ENCODE results near the gene BTBD10. TPM values are rescaled to one million over a fixed set of nuclear protein-coding genes. Genes with fewer than 3 reads are reported as not detected.

BTBD10 gene
- total and polyA plus RNA-seq, 2 donors from 2014 or later: 12.9 to 27.9 TPM

- H3K27me3 ChIP-seq (ENCODE audit: control insufficient read depth, insufficient read depth, low read length): no peaks in the 10 kb centered on the region
- no peak overlapping the region for H3K4me3 ChIP-seq (ENCODE audit: low read length in 3 of 3)
- H3K9ac ChIP-seq (ENCODE audit: low read length in 3 of 3): no peak overlapping the region
- FAIRE-seq (no peak), DNase-seq (no peak)
- peaks cover 0 to 7% (median 0%) of the 10 kb centered on the region in 3 donors for H3K36me3 ChIP-seq (ENCODE audit: control insufficient read depth in 2 of 3, insufficient read depth in 3 of 3, low read length in 3 of 3)
- no peak overlapping the region for H3K27ac ChIP-seq (ENCODE audit: low read depth in 2 of 2, low read length in 2 of 2)
- H3K9me3 ChIP-seq (ENCODE audit: control insufficient read depth in 2 of 3, insufficient read depth in 1 of 3, low read length in 3 of 3): no peaks in the 10 kb centered on the region
- intact Hi-C loops (cut with DNase I): no loop called here
- no peak for TF ChIP-seq CTCF (IDR thresholded peaks at IDR 0.05; ENCODE audit: borderline replicate concordance, extremely low read depth, insufficient read depth)
- no peaks in the 10 kb centered on the region for H3K4me1 ChIP-seq (ENCODE audit: control insufficient read depth in 2 of 3, insufficient read depth in 2 of 3, low read depth in 1 of 3, low read length in 3 of 3)
Measured at GRCh38 chr11:13349046-13349445, 114.0 kb downstream of the BTBD10 start.

- no peak overlapping the region for H3K27ac ChIP-seq (ENCODE audit: low read depth in 2 of 2, low read length in 2 of 2)
- no peak for TF ChIP-seq CTCF (IDR thresholded peaks at IDR 0.05; ENCODE audit: borderline replicate concordance, extremely low read depth, insufficient read depth)
- H3K36me3 ChIP-seq (ENCODE audit: control insufficient read depth in 2 of 3, insufficient read depth in 3 of 3, low read length in 3 of 3): peaks cover 0 to 7% (median 0%) of the 10 kb centered on the region in 3 donors
- no peak overlapping the region for H3K9ac ChIP-seq (ENCODE audit: low read length in 3 of 3)
- no peaks in the 10 kb centered on the region for H3K4me1 ChIP-seq (ENCODE audit: control insufficient read depth in 2 of 3, insufficient read depth in 2 of 3, low read depth in 1 of 3, low read length in 3 of 3)
- FAIRE-seq: no peak
- intact Hi-C loops (cut with DNase I): no loop called here
- H3K9me3 ChIP-seq (ENCODE audit: control insufficient read depth in 2 of 3, insufficient read depth in 1 of 3, low read length in 3 of 3): no peaks in the 10 kb centered on the region
- H3K27me3 ChIP-seq (ENCODE audit: control insufficient read depth, insufficient read depth, low read length): no peaks in the 10 kb centered on the region
- no peak overlapping the region for H3K4me3 ChIP-seq (ENCODE audit: low read length in 3 of 3)
- DNase-seq: no peak
Measured at GRCh38 chr11:13348305-13348704, 114.7 kb downstream of the BTBD10 start.

DNA sequence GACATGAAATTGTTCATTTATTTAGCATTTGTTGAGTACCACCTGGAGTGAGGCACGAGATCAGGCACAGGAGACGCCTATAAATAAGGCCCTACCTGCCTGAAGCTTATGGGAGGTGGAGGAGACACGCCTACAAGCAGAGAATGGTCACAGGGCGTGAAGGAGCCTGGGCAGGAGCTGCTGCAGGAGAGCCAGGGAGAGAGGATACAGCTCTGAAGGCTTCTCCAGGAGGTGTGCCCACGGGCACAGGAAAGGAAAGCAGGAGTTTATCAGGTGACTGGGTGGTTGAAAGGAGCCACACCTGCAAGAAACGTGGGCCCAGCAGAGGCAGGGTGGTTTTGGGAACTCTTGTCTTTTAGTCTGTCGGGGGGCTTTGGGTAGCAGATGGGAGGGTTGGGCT lies 115.1 kb downstream of the BTBD10 start:
- H3K9me3 ChIP-seq (ENCODE audit: control insufficient read depth in 2 of 3, insufficient read depth in 1 of 3, low read length in 3 of 3): no peaks in the 10 kb centered on the region
- peak in 1 of 5 donors; percentile 27 for DNase-seq
- H3K27me3 ChIP-seq (ENCODE audit: control insufficient read depth, insufficient read depth, low read length): no peaks in the 10 kb centered on the region
- intact Hi-C loops (cut with DNase I): no loop called here
- no peak overlapping the region for H3K9ac ChIP-seq (ENCODE audit: low read length in 3 of 3)
- no peak overlapping the region for H3K27ac ChIP-seq (ENCODE audit: low read depth in 2 of 2, low read length in 2 of 2)
- H3K4me1 ChIP-seq (ENCODE audit: control insufficient read depth in 2 of 3, insufficient read depth in 2 of 3, low read depth in 1 of 3, low read length in 3 of 3): no peaks in the 10 kb centered on the region
- TF ChIP-seq CTCF (IDR thresholded peaks at IDR 0.05; ENCODE audit: borderline replicate concordance, extremely low read depth, insufficient read depth): no peak
- H3K4me3 ChIP-seq (ENCODE audit: low read length in 3 of 3): no peak overlapping the region
- FAIRE-seq: no peak
- H3K36me3 ChIP-seq (ENCODE audit: control insufficient read depth in 2 of 3, insufficient read depth in 3 of 3, low read length in 3 of 3): peaks cover 0 to 7% (median 0%) of the 10 kb centered on the region in 3 donors

- DNase-seq (no peak), FAIRE-seq (no peak)
- no peak overlapping the region for H3K9ac ChIP-seq (ENCODE audit: low read length in 3 of 3)
- peaks cover 0 to 7% (median 0%) of the 10 kb centered on the region in 3 donors for H3K36me3 ChIP-seq (ENCODE audit: control insufficient read depth in 2 of 3, insufficient read depth in 3 of 3, low read length in 3 of 3)
- H3K4me1 ChIP-seq (ENCODE audit: control insufficient read depth in 2 of 3, insufficient read depth in 2 of 3, low read depth in 1 of 3, low read length in 3 of 3): no peaks in the 10 kb centered on the region
- no peak overlapping the region for H3K27ac ChIP-seq (ENCODE audit: low read depth in 2 of 2, low read length in 2 of 2)
- no peaks in the 10 kb centered on the region for H3K27me3 ChIP-seq (ENCODE audit: control insufficient read depth, insufficient read depth, low read length)
- TF ChIP-seq CTCF (IDR thresholded peaks at IDR 0.05; ENCODE audit: borderline replicate concordance, extremely low read depth, insufficient read depth): no peak
- intact Hi-C loops (cut with DNase I): no loop called here
- H3K4me3 ChIP-seq (ENCODE audit: low read length in 3 of 3): no peak overlapping the region
- H3K9me3 ChIP-seq (ENCODE audit: control insufficient read depth in 2 of 3, insufficient read depth in 1 of 3, low read length in 3 of 3): no peaks in the 10 kb centered on the region
Measured at GRCh38 chr11:13346470-13346869, 116.6 kb downstream of the BTBD10 start.
